ENCODE results near the gene TXNL1. TPM values are rescaled to one million over a fixed set of nuclear protein-coding genes. Genes with fewer than 3 reads are reported as not detected.

TXNL1 gene
- total RNA-seq, 1 donor from 2014 or later, result 85.8 TPM

- Mint-ChIP-seq H3K4me3 (no peak overlapping the region), H3K27ac (ENCODE audit: unreplicated experiment) (no peak overlapping the region), H3K4me1 (peaks cover 8% of the 10 kb centered on the region), H3K27me3 (ENCODE audit: low read depth) (no peaks in the 10 kb centered on the region), H3K9me3 (peaks cover 2% of the 10 kb centered on the region), H3K36me3 (ENCODE audit: low read depth) (peaks cover 3% of the 10 kb centered on the region)
- no peak for TF ChIP-seq CTCF (conservative IDR thresholded peaks at IDR 0.05)
- no peak for DNase-seq (ENCODE audit: low read depth, low spot score)
Observed at GRCh38 chr18:56568986-56569385, 69.4 kb downstream of the TXNL1 start.

- no peaks in the 10 kb centered on the region for H3K9me3 Mint-ChIP-seq
- no peak for TF ChIP-seq CTCF (conservative IDR thresholded peaks at IDR 0.05)
- no peaks in the 10 kb centered on the region for H3K36me3 Mint-ChIP-seq (ENCODE audit: low read depth)
- H3K4me3 Mint-ChIP-seq, result no peak overlapping the region
- no peak for DNase-seq (ENCODE audit: low read depth, low spot score)
- H3K27ac Mint-ChIP-seq (ENCODE audit: unreplicated experiment), result no peak overlapping the region
- H3K27me3 Mint-ChIP-seq (ENCODE audit: low read depth), result no peaks in the 10 kb centered on the region
- H3K4me1 Mint-ChIP-seq, result peaks cover 8% of the 10 kb centered on the region
Observed at GRCh38 chr18:56565551-56566345, 72.6 kb downstream of the TXNL1 start.

- no peaks in the 10 kb centered on the region for H3K27me3 Mint-ChIP-seq (ENCODE audit: low read depth)
- H3K9me3 Mint-ChIP-seq, result no peaks in the 10 kb centered on the region
- H3K36me3 Mint-ChIP-seq (ENCODE audit: low read depth), result no peaks in the 10 kb centered on the region
- DNase-seq (ENCODE audit: low read depth, low spot score), result no peak
- TF ChIP-seq CTCF (conservative IDR thresholded peaks at IDR 0.05), result no peak
- no peak overlapping the region for H3K4me3 Mint-ChIP-seq
- no peak overlapping the region for H3K27ac Mint-ChIP-seq (ENCODE audit: unreplicated experiment)
- peaks cover 8% of the 10 kb centered on the region for H3K4me1 Mint-ChIP-seq
Observed at GRCh38 chr18:56565046-56565445, 73.3 kb downstream of the TXNL1 start.

- Mint-ChIP-seq H3K9me3 (no peaks in the 10 kb centered on the region), H3K36me3 (ENCODE audit: low read depth) (no peaks in the 10 kb centered on the region), H3K4me1 (peaks cover 8% of the 10 kb centered on the region), H3K27ac (ENCODE audit: unreplicated experiment) (peak overlapping the region; percentile 43), H3K27me3 (ENCODE audit: low read depth) (no peaks in the 10 kb centered on the region), H3K4me3 (no peak overlapping the region)
- peak; percentile 48 for TF ChIP-seq CTCF (conservative IDR thresholded peaks at IDR 0.05)
- DNase-seq (ENCODE audit: low read depth, low spot score), result peak; percentile 20
Observed at GRCh38 chr18:56563568-56563967, 74.8 kb downstream of the TXNL1 start.

- H3K4me1 Mint-ChIP-seq, result peaks cover 8% of the 10 kb centered on the region
- no peak for DNase-seq (ENCODE audit: low read depth, low spot score)
- H3K4me3 Mint-ChIP-seq, result no peak overlapping the region
- no peaks in the 10 kb centered on the region for H3K9me3 Mint-ChIP-seq
- H3K27ac Mint-ChIP-seq (ENCODE audit: unreplicated experiment), result no peak overlapping the region
- H3K36me3 Mint-ChIP-seq (ENCODE audit: low read depth), result no peaks in the 10 kb centered on the region
- no peak for TF ChIP-seq CTCF (conservative IDR thresholded peaks at IDR 0.05)
- no peaks in the 10 kb centered on the region for H3K27me3 Mint-ChIP-seq (ENCODE audit: low read depth)
Observed at GRCh38 chr18:56562479-56562878, 75.9 kb downstream of the TXNL1 start.
